ENCODE results near the gene TTC1.
"Not testable (repeated sequence)": the region's sequence is repeated elsewhere in the genome, so short reads cannot be mapped to it uniquely, and the experiment has no call there.

Gene TTC1

GRCh38 chr5:160001457-160001856, 7.5 kb upstream of the TTC1 start:
- DNase-seq: peak; percentile 43

GRCh38 chr5:160007514-160007913, 1.4 kb upstream of the TTC1 start:
- DNase-seq: no peak

GRCh38 chr5:160008529-160008876, 436 bp upstream of the TTC1 start:
- DNase-seq: not testable (repeated sequence)

- DNase-seq: no peak
Measured at GRCh38 chr5:160009591-160009989, 651 bp downstream of the TTC1 start.

GRCh38 chr5:160011471-160011870, 2.5 kb downstream of the TTC1 start:
- DNase-seq: no peak

GRCh38 chr5:160014197-160014596, 5.3 kb downstream of the TTC1 start:
- DNase-seq: not testable (repeated sequence)

GRCh38 chr5:160018945-160019625, 10.1 kb downstream of the TTC1 start:
- no peak for DNase-seq

- no peak for DNase-seq
Measured at GRCh38 chr5:160020266-160020770, 11.4 kb downstream of the TTC1 start.

GRCh38 chr5:160020964-160021363, 12.0 kb downstream of the TTC1 start:
- no peak for DNase-seq

GRCh38 chr5:160021831-160022446, 13.0 kb downstream of the TTC1 start:
- peak; percentile 43 for DNase-seq

GRCh38 chr5:160023007-160023907, 14.3 kb downstream of the TTC1 start:
- no peak for DNase-seq

- no peak for DNase-seq
Measured at GRCh38 chr5:160023908-160024630, 15.1 kb downstream of the TTC1 start.

GRCh38 chr5:160029004-160029403, 20.1 kb downstream of the TTC1 start:
- no peak for DNase-seq

- no peak for DNase-seq
Measured at GRCh38 chr5:160029540-160030139, 20.7 kb downstream of the TTC1 start.

- no peak for DNase-seq
Measured at GRCh38 chr5:160030631-160031377, 21.9 kb downstream of the TTC1 start.

GRCh38 chr5:160033546-160034252, 24.8 kb downstream of the TTC1 start:
- DNase-seq: no peak

- no peak for DNase-seq
Measured at GRCh38 chr5:160036243-160036642, 27.3 kb downstream of the TTC1 start.

GRCh38 chr5:160036884-160037283, 27.9 kb downstream of the TTC1 start:
- DNase-seq: no peak

GRCh38 chr5:160039810-160040470, 31.0 kb downstream of the TTC1 start:
- no peak for DNase-seq

GRCh38 chr5:160040471-160040835, 31.5 kb downstream of the TTC1 start:
- no peak for DNase-seq

- no peak for DNase-seq
Measured at GRCh38 chr5:160042671-160043070, 33.7 kb downstream of the TTC1 start.
